Measurements from ENCODE around the gene ARHGAP19.
"Not testable (repeated sequence)": the region's sequence is repeated elsewhere in the genome, so short reads cannot be mapped to it uniquely, and the experiment has no call there.

DNA sequence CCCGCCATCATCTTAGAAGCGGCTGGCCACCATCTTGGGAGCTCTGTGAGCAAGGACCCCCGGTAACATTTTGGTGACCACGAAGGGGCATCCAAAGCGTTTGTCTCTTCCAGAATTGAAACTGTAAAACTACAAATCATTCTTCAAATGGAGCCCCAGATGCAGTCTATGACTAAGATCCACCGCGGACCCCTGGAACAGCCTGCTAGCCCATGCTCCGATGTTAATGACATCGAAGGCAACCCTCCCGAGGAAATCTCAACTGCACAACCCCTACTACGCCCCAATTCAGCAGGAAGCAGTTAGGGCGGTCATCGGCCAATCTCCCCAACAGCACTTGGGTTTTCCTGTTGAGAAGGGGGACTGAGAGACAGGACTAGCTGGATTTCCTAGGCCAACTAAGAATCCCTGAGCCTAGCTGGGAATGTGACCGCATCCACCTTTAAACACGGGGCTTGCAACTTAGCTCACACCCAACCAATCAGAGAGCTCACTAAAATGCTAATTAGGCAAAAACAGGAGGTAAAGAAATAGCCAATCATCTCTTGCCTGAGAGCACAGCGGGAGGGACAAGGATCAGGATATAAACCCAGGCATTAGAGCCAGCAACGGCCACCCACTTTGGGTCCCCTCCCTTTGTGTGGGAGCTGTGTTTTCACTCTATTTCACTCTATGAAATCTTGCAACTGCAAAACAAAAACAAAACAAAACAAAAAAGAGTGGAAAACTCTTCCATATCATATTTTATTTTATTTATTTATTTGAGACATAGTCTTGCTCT lies 1.7 kb downstream of the ARHGAP19 start:
- TF ChIP-seq, protein P1, sequence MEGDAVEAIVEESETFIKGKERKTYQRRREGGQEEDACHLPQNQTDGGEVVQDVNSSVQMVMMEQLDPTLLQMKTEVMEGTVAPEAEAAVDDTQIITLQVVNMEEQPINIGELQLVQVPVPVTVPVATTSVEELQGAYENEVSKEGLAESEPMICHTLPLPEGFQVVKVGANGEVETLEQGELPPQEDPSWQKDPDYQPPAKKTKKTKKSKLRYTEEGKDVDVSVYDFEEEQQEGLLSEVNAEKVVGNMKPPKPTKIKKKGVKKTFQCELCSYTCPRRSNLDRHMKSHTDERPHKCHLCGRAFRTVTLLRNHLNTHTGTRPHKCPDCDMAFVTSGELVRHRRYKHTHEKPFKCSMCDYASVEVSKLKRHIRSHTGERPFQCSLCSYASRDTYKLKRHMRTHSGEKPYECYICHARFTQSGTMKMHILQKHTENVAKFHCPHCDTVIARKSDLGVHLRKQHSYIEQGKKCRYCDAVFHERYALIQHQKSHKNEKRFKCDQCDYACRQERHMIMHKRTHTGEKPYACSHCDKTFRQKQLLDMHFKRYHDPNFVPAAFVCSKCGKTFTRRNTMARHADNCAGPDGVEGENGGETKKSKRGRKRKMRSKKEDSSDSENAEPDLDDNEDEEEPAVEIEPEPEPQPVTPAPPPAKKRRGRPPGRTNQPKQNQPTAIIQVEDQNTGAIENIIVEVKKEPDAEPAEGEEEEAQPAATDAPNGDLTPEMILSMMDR (IDR thresholded peaks at IDR 0.05; ENCODE audit: low read length): not testable (repeated sequence)
- TF ChIP-seq EZH2 (IDR thresholded peaks at IDR 0.05; ENCODE audit: borderline replicate concordance, low read length): not testable (repeated sequence)
